Amniotic stem cell (primary cell): Measurements from ENCODE around the gene CDH8.

Source experiments
- DNase-seq: peaks from one replicate; lab custom pipeline; 2025; lab: John Stamatoyannopoulos, UW

The CDH8 gene

DNA sequence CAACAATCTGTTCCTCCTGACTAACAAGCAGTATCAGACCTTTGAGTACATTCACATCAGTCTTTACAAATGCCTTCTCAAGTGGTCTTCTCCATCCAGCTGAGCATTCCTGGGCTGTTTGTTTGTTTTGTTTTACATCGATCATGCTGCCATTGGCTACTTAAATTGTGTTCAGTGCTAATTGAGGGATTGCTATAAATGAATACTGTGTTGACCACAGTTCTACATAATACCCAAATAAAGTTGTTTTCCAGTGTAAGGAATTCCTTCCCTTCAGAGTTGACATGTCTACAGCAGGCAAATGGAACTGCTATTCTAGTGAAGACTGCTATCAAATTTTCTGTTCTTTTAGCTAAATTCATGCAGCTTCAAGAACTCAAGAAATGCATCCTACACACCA, 3.2 kb downstream of the CDH8 start:
- DNase-seq = no peak

DNA sequence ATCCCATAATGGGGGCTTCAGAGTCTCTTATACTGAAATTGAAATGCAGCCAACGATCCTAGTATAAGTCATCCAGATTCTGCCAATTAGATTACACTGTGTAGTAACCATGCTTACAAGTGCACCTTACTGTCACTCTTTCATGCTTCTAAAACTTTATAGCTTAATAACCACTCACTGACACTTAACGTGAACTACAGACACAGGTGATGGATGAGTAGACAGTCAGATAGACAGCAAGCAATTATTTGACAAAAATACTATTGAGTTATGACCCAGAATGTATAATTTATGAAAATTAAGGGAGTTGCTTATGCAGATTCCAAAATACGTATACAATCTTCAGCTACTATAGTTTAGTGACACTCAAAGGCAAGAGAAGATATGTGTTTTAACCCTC, 6.3 kb downstream of the CDH8 start:
- DNase-seq = no peak

DNA sequence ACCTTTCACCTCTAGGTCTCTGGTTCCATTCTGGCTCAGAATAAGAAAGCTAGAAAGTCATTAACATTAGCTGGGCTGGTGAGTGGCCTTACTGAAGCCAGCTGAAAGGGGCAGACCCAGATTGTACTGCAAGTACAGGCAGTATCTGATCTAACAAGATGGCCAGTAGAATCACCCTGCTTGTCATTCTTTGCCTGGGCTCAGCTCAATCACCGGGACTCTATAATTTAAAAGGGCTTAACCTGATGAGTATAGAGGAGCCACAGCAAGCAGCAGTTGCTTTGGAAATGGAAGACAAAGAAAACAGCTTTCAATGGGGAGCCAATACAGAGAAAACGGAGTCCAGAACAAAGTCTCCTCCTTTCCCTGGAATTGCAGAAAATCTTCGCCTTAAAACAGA, 13.6 kb downstream of the CDH8 start:
- DNase-seq = no peak

DNA sequence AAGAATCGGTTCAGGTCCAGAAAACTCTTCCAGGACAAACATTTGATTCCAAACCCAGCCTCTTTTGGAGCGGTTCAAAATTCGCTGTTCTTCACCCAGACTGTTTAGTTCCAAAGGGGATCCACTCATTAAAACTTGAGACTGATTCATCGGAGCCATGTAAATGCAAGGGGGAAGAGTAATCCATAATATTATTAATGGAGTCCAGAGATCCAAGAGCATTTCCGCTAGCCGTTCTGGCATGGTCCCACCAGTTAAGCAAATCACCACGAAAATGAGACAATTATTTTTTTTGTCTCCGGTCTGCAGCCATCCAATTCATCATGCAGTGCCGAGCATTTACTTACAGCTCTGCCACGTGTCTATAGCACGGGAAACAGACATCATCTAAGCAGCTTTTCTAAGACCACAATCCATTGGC, 15.1 kb downstream of the CDH8 start:
- DNase-seq = no peak

DNA sequence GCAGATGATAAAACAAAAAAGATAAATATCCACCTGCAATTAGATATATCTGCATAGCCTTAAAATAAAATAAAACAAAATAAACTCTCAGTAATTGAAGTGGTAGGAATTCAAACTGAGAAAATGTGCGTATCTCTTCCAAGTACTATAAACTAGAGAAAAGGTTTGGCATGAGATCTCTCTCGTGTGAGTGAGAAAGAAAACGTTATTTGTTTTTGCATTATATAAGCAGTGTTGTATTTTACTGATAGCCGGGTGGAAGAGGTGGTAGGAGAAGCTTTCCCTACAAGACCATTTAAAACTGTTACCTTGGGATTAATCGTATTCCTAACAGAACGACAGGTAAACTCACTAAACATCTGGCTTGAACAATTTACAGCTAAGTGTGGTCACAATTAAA, 15.6 kb downstream of the CDH8 start:
- DNase-seq = no peak

DNA sequence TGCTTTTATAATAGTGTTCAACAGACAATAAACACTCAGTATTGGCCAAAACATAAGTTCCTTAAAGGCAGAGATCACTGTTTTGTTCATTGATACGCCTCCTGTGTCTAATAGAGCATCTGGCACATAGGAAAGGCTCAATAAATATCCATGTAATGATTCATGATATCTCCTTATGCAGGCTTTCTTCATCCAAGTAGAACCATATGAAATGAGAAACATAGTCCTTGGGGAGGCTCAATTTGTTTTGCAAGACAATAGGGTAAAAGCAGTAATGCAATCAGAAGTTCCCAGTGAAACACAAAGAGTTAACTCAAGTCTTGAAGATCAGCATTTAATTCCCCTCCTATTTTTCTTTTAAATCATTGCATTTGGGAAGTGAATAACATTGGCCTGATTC, 16.4 kb downstream of the CDH8 start:
- no peak for DNase-seq

DNA sequence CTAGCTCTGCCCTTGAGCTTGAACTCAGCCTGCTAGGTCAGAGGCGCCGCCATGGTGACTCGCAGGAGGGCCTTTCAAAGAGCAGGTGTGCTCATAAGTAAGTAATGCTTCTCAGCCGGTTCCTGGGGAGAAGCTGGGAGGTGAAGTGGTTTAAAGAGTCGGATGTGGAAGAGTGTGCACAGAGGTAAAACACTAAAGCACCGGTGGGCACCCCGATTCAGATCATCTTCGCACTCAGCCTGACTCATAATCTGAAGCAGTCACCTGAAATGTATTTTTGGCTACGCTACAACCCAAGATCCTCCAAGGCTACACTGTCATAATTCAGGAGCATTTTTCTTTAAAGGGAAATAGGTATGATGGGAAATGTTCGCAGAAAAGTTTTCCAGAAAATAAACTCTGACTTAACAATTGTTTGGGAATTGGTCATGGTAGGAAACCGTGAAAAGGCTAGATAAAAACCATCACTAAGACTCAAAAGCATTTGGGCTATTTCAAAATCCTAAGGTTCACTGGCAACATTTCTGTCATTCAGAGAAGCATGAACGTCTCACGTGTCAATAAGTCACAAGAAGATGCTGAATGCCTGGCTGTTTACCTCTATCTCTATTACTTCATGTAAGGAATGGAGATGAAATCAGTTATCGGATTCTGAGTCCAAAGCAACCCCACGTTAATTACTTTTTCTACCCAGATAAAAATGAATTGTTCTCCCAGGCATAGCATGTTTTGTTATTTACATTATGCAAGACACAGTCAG, 17.8 kb downstream of the CDH8 start:
- DNase-seq = no peak

DNA sequence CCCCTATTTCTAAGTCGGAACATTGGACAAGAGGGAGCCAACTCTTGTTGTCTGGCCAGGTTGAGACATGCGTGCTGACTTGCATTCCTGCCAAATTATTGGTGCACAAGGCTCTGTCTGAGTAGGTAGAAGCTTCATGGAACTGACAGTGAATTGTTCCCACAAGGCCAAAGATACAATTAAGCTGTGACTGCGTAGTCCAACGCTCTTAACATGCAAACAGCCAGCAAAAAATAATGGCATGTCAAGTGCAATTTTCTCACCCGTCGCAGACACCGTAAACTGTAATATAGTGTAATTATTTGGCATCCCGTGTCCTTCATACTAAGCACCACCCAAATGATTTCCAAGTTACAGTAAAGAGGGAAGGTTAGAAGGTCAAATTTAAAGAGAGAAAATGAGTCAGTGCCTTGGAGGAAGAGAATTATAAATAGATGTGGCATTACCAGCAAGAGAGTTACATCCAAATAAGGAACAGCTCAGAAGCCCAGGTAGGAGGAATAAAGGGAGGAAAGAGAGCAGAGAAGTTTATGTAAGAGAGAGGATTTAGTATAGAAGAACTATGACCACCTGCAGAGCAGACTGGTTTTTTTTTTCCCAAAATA, 21.8 kb downstream of the CDH8 start:
- DNase-seq = no peak

DNA sequence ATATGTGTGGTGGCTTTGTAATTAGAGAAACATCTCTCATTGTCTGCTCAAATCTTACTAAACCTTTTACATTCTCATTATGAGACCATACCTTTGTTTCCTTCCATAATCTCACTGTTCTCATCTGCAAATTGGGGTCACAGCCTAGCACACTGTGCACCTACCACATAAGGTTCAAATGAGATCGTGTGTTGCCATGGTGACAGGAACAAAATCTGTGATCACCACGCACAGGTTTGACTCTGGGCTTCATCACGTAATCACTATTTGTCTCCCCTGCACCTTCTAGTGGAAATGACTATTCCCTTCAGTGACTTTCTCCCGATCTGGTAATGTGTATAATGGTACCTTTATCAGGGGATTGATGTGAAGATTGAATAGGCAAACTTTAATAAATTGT, 26.1 kb downstream of the CDH8 start:
- no peak for DNase-seq

DNA sequence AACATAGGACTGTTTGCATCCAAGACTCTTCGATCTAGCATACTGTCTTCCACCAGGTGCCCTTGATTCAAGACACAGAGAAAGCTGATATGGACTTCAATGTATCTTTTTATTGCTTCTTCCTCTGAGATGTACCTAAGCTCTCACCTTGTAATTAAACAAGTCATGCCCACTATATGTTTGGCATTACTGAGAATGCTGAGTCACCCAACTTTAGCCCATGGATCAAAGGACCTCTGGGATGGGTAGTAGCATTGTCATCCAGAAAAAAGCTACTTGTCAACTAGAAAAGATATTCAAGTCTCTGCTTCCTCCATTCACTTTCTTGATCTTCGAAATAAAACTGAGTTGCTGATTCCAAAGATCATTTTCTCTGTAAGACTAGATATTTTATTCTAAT, 37.8 kb downstream of the CDH8 start:
- no peak for DNase-seq

DNA sequence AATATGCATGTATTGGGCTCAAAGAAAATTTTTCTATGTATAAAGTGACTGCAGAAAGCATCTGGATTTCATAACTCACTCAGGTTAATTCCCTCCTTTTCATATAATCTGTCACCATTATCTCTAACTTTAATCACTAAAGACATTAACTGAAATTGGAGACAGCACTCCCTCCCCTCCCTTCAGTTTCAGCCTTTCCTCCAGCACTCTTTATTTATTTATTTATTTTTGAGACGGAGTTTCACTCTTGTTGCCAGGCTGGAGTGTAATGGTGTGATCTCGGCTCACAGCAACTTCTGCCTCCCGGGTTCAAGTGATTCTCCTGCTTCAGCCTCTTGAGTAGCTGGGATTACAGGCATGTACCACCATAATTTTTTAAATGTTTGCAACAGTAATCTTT, 43.1 kb downstream of the CDH8 start:
- no peak for DNase-seq

DNA sequence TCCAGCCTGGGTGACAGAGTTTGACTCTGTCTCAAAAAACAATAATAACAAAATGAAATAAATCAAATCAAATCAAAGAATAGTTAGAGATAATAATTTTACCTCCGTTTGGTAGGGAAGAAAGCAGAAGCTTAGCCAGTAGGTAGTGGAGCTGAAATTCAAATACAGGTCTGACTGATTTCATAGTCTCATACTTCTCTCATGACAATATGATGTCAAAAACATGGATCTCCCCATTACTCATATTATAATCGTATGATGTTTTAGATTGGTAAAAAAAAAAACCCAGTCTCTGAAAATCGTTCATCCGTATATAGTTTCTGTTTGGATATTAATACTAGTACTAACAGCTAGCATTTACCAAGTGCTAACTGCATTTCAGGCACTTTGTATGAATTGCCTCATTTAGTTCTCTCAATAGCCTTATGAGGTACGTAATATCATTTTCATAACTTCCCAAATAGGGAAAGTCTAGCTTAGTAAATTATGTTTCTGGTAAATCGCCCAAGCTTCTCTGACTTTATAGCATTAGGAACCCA, 48.7 kb downstream of the CDH8 start:
- DNase-seq = no peak

DNA sequence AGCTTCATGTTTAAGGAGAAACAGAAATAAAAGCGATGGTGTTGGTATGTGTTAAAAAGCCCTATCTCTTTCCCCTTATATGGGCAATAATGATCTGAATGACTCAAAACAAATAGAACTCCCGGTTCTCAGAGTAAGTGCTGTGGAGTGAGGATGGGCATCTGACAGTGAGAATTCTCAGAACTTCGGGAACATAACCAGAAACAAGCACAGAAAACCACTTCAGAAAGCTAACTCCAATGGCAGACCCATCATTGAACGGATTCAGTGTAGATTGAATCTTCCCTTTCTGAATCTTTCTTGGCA, 67.2 kb downstream of the CDH8 start:
- no peak for DNase-seq

DNA sequence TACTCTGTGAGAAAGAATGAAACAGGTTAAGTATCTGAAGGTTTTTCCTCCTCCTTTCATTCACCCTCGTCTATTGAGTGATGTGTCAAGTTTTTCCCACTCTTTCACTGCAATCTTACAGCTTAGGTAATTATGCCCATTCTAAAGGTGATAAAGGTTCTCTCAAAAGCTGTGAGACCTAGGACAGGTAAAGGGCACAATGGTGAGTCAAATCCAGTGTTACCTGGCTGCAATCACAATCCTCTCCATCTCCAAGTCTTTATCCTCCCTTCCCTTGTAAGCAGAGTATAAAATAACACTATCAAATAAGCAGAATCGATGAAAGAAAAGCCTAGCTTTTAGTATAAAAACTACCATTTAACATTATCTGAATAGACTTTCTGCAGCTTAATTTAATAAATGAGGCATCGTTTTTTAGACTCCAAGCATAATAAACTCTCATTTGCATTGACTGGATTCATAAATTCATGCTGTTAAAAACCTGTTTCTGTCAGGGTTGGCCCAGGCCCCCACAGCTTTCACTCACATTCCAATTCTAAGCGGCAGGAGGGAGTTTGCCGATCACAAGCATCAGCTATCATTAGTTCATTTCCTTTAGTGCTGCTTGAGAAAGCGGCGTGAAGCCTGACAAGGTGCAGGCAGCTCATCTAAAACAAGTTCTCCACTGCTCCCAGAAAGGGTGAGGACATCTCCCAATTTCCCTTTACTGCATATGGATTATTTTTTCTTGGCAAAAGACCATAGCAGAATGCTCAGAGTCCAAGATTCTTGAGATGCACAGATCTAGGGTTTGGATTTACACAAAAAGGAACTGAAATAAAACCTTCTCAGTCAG, 67.8 kb downstream of the CDH8 start:
- DNase-seq = no peak

DNA sequence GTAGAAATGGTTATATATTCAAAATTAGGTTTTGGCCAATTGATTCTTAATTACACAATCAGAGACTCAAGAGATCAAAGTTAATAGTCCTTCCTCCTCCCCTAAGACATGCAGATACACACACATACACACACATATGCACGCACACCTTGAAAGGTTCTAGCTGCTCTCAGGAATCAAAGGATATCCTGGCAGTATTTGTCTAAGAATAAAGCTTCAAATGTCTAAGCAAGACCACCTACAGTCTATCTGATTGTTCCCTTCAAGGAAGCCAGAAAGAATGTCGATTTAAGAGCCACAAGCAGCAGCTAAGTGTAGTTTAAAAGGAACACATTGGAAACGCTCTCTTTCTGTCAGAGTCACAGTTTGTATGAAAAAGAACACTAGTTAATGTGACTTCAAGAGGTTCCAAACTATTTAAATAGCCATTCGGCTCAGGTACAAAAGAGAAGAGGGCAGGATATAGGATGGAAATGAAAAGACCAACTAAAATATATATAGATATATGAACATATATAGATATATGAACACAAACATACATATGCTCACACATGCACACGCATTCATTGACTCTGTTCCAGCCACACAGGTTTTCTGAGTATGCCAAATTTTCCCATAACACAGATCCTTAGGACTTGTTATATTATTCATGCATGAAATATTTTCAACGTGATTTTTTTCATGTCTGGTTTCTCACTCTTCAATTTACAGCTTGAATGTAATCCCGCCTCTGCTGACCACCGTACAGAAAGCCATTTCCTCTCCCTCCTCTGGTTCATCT, 79.0 kb downstream of the CDH8 start:
- no peak for DNase-seq

DNA sequence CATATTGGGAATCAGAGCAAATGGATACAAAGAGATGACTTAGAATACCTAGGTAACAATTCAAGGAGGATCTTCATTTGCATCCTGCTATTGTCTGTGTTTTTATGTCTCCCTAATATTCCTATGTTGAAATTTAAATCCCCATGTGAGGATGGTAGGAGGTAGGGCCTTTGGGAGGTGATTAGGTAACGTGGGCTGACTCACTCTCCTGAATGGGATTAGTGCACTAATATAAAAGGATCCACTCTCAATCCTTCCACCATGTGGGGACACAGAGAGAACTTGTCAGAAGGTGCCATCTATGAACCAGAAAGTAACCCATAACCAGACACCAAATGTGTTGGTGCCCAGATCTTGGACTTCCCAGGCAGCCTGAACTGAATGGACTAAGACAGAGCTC, 83.4 kb downstream of the CDH8 start:
- no peak for DNase-seq

DNA sequence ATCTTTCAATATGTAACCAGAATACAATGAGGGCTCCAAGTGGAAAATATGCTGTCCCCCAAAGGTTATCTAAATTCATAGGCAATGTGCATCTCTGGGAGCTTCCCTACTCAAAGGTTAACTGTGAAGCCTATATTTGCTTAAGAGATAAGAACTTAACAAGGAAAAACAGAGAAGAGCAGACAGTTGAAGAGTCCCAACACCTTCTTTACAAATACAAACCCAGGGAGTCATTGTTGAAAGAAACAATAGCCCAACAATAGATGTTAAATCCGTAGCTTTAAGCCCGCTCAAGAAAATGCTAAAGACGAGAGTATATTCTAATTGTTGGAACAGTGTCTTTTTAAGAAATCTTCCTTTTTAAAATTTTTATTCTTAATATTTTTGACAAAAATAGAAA, 87.8 kb downstream of the CDH8 start:
- no peak for DNase-seq

DNA sequence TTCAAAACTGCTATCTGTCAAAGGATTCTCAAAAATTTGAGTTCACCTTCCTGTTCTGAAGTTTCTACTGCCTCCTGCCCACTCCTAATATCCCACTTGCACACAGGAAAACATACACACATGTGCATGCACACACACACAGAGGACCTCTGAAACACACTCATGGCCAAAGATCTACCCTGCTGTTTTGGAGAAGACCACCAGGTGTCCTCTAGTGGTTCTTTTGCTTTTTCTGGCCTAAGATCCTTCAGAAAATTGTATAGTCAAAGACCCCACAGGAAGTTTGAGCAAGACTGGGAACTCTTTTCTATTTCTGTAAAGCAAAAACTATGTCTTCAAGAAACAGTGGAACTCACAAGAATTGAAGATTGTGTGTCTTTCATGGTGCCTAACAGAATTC, 90.2 kb downstream of the CDH8 start:
- DNase-seq = no peak

DNA sequence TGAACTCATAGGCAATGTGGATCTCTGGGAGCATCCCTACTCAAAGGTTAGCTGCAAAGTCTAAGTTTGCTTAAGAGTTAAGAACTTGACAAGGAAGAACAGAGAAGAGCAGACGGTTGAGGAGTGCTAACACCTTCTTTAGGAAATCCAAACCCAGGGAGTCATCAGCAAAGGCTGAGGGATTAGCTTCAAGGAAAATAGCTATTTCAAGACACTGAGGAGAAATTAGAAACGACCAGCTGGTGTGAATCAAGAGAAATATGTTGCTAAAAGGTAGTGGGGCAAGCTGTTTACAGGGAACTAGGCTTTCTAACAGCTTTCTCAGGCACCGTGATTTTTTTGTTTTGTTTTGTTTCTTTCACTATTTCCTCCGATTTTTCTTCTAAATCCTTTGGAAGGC, 90.7 kb downstream of the CDH8 start:
- DNase-seq = no peak

DNA sequence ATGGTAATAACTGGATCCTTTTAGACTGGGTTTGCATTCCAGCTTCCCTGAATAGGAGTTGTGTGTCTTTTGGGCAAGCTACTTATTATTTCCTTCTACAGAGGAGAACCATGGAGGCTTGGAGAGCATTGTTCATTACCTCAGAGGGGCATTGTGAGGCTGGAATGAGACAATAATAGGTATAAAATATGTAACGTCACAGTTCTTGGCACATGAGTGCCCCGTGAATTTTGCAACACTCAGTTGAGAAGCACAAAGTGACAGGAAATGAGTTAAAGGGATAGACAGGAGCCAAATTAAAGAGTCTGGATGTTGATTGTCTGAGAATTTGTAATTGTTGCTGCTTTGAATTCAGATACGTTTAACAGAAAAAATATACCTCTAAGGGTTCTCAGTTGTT, 92.2 kb downstream of the CDH8 start:
- DNase-seq = no peak

DNA sequence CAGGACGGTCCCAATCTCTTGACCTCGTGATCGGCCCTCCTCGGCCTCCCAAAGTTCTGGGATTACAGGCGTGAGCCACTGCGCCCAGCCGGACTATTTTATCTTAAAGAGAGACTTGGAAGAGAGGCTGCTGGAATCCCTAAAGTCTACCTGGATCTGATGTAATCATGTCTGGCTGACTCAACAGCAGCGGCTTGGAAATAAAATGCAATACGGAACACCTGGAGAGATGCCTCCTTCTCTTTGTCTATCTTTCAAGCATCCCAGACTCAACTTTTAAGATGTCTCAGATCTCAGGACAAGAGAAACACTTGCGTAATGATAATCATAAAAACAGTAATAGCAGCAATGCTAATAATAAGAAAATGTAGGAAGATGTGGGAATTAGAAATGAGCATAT, 95.6 kb downstream of the CDH8 start:
- DNase-seq = no peak

DNA sequence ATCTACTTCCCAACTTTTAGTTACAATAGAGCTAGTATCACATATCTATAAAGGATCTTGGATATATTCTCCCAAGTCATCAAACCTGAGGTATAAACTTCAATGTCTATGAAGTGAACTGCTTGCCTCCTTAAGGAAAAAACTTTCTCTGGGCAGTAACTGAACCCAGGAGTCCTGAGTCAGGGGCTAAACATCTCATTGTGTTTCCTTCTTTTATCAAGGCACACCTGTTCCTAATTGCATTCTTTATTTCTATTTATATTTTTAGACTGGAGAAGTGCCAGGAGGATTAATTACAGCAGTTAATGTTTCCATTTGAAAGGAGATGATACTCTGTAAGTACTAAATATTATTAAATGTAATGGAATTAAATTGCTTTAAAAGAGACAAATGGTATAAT, 98.6 kb downstream of the CDH8 start:
- no peak for DNase-seq
